ENCODE data around the gene OXCT1. TPM values are rescaled to one million over a fixed set of nuclear protein-coding genes. Genes with fewer than 3 reads are reported as not detected.
"Not testable (repeated sequence)": the region's sequence is repeated elsewhere in the genome, so short reads cannot be mapped to it uniquely, and the experiment has no call there.

The OXCT1 gene
- total and polyA plus RNA-seq, 12 donors = 3.3 to 31.9 (median 11.9) TPM

DNA sequence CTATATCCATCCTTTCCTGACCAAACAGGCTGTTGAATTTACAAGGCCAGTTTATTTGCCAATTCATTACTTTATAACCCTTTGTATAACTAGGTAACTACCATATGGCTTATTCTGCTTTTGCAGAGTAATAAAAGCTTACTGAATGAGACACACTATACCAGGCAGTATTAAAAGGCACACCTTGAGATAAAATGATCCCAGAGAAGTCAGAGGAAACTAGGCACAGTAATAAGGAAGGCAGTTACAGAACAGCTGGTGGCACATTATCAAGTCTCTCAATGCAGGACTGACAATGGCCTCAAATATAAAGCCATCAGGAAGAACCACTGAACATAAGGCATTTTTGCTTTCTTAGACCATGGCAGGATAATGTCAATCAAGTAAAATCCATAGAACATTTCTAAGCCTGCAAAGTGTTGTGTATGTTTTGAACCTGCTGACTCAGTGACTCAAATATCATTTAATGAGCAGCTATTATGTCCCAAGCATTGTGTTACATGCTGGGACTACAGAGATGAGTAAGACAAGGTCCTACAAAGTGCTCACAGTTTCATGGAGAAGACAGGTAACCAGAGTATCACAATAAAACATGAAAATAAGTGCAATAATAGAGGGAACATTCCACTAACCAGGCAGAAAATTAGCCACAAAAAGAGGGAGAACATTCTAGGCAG, 52.5 kb downstream of the OXCT1 start:
- intact Hi-C loops (cut with DNase I) = no loop called here
- Histone ChIP-seq H3K9me3 (replicated peaks in 1 of 3) (no peaks in the 10 kb centered on the region), H3K27me3 (no peaks in the 10 kb centered on the region), H3K36me3 (replicated peaks in 1 of 2) (no peaks in the 10 kb centered on the region), H3K4me3 (no peak overlapping the region), H3K27ac (no peak overlapping the region), H3K4me1 (replicated peaks in 1 of 2) (peaks cover 0 to 15% of the 10 kb centered on the region in 2 donors)
- TF ChIP-seq POLR2A (IDR thresholded peaks at IDR 0.05) = no peak
- TF ChIP-seq, protein P1, sequence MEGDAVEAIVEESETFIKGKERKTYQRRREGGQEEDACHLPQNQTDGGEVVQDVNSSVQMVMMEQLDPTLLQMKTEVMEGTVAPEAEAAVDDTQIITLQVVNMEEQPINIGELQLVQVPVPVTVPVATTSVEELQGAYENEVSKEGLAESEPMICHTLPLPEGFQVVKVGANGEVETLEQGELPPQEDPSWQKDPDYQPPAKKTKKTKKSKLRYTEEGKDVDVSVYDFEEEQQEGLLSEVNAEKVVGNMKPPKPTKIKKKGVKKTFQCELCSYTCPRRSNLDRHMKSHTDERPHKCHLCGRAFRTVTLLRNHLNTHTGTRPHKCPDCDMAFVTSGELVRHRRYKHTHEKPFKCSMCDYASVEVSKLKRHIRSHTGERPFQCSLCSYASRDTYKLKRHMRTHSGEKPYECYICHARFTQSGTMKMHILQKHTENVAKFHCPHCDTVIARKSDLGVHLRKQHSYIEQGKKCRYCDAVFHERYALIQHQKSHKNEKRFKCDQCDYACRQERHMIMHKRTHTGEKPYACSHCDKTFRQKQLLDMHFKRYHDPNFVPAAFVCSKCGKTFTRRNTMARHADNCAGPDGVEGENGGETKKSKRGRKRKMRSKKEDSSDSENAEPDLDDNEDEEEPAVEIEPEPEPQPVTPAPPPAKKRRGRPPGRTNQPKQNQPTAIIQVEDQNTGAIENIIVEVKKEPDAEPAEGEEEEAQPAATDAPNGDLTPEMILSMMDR (IDR thresholded peaks at IDR 0.05) = no peak
- DNase-seq = no peak

DNA sequence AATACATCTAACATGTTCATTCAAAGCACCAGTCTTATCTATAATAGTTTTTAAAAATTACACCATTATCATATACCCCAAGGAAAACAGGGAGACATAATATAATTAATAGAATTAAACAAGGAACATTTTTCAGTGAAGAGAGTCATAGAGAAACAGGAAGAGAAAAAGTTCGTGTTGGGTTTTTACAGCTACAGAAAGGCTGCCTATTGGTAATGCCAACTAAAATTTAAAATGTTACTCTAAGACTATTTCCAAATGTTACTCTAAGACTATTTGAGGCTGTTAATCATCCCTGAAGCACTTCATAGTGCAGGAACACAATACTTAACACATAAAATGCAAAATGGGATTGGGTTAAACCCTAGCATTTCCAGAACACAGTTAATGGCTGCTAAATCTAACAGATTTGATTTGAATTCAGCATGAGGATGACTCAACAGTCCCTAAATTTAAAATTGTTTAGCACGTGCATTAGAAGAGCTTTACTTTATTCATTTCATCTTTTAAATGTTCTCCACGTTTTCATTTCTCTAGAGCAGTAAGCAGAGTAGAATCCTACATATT, 54.5 kb downstream of the OXCT1 start:
- Histone ChIP-seq H3K9me3 (replicated peaks in 1 of 3) (no peaks in the 10 kb centered on the region), H3K36me3 (replicated peaks in 1 of 2) (no peaks in the 10 kb centered on the region), H3K27ac (no peak overlapping the region), H3K27me3 (no peaks in the 10 kb centered on the region), H3K4me1 (replicated peaks in 1 of 2) (peaks cover 0 to 15% of the 10 kb centered on the region in 2 donors), H3K4me3 (no peak overlapping the region)
- TF ChIP-seq, protein P1 (IDR thresholded peaks at IDR 0.05) = no peak
- TF ChIP-seq POLR2A (IDR thresholded peaks at IDR 0.05) = no peak
- no peak for DNase-seq
- 60 to 68% (median 65%) methylated on average over 3 of the region's 3 CpGs for WGBS, 4 donors
- intact Hi-C loops (cut with DNase I) = no loop called here

DNA sequence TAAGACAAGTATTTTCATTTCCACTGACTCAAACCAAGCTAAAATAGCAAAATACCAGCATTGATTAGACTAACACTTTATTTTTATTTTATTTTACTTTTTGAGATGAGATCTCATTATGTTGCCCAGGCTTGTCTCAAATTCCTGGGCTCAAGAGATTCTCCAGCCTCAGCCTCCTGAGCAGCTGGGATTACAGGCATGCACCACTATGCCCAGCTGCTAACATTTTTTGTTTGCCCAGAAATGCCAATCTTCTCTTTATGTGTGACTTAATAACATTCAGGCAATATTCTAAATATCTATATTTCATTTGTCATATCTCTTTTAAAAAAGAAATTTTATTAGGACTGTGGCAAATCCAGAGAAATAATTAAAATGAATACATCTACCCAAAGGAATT, 55.0 kb downstream of the OXCT1 start:
- H3K27ac ChIP-seq = no peak overlapping the region
- TF ChIP-seq, protein P1 (IDR thresholded peaks at IDR 0.05) = no peak
- TF ChIP-seq POLR2A (IDR thresholded peaks at IDR 0.05) = no peak
- intact Hi-C loops (cut with DNase I) = no loop called here

GRCh38 chr5:41814306-41814705, 55.9 kb downstream of the OXCT1 start:
- H3K4me3 ChIP-seq; H3K36me3 ChIP-seq (replicated peaks in 1 of 2); DNase-seq; H3K9me3 ChIP-seq (replicated peaks in 1 of 3); H3K27ac ChIP-seq; H3K27me3 ChIP-seq; intact Hi-C loops (cut with DNase I): not testable (repeated sequence)
- 96 to 100% (median 96%) methylated on average over 2 to 4 of the region's 4 CpGs for WGBS, 4 donors
- H3K4me1 ChIP-seq (replicated peaks in 1 of 2) = peaks cover 0 to 15% of the 10 kb centered on the region in 2 donors

More for the DNA sequence above, 55.0 kb downstream of the OXCT1 start:
- no peak for DNase-seq
- peaks cover 0 to 15% of the 10 kb centered on the region in 2 donors for H3K4me1 ChIP-seq (replicated peaks in 1 of 2)
- H3K27me3 ChIP-seq = no peaks in the 10 kb centered on the region
- H3K4me3 ChIP-seq = no peak overlapping the region
- no peaks in the 10 kb centered on the region for H3K9me3 ChIP-seq (replicated peaks in 1 of 3)
- no peaks in the 10 kb centered on the region for H3K36me3 ChIP-seq (replicated peaks in 1 of 2)

DNA sequence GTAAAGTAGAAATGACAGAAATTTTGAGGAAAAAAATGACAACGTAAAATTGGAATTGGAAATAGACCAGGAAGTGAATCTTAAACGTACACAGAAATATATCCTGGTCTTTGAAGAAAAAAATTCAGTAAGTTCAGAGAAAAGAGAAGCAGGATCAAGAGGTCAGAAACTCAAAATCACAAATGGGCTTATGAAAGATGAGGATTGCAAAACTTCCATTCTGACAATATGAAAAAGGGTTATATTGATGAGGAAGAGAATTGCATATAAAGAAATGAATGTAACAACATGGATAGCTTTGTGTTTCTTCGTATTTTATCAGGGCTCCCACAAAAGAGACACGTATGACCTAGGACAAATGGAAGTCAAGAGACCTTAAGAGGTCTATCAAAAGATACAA, 58.1 kb downstream of the OXCT1 start:
- Histone ChIP-seq H3K27me3 (no peaks in the 10 kb centered on the region), H3K4me1 (replicated peaks in 1 of 2) (peaks cover 0 to 13% of the 10 kb centered on the region in 2 donors), H3K27ac (no peak overlapping the region), H3K9me3 (replicated peaks in 1 of 3) (no peaks in the 10 kb centered on the region), H3K4me3 (no peak overlapping the region), H3K36me3 (replicated peaks in 1 of 2) (no peaks in the 10 kb centered on the region)
- TF ChIP-seq, protein P1 (IDR thresholded peaks at IDR 0.05) = no peak
- no peak for TF ChIP-seq POLR2A (IDR thresholded peaks at IDR 0.05)
- DNase-seq = no peak
- intact Hi-C loops (cut with DNase I) = no loop called here
- 82 to 92% (median 88%) methylated on average over 4 of the region's 4 CpGs for WGBS, 4 donors
